Measurements from ENCODE around the gene PCCA.

The PCCA gene

DNA sequence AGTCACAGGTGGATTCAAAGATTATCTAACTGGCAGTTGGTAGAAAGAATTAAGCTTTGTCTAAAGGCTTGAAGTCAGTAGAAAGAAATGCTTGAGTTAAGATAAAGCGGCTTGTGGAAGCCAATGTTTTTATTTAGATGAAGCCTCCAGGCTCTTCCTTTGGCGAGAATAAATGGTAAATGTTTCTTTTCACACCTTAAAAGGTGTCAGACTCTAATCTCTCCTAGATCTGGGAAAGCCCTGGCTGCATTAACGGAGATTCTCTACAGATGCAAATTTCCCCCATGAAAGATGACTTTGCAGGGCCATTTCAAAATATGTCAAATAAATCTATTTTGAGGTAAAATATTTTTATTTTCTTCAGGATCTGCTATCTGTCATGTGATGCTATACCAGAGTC, 37.8 kb upstream of the PCCA start:
- H3K4me3 Mint-ChIP-seq: no peak overlapping the region

DNA sequence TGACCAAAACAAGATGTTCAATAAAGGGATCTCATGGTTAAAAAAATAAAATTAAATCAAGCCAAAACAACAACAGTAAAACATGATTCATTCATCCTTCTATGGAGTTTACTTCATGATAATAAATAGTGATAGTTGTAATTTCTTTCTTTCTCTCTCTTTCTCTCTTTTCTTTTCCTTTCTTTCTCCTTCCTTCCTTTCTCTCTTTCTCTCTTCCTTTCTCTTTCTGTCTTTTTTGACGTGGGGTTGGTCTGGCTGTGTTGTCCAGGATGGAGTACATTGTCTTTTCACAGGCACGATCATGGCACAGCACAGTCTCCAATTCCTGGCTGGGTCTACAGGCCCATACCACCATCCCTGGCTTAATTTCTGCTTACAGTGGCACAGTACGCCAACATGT, 29.1 kb upstream of the PCCA start:
- Mint-ChIP-seq H3K27ac (no peak overlapping the region), H3K4me1 (no peaks in the 10 kb centered on the region), H3K4me3 (no peak overlapping the region), H3K9me3 (peaks cover 57% of the 10 kb centered on the region), H3K36me3 (ENCODE audit: low read depth) (peaks cover 9% of the 10 kb centered on the region), H3K27me3 (ENCODE audit: low read depth, poor library complexity) (peaks cover 14% of the 10 kb centered on the region)
- TF ChIP-seq, protein P1, sequence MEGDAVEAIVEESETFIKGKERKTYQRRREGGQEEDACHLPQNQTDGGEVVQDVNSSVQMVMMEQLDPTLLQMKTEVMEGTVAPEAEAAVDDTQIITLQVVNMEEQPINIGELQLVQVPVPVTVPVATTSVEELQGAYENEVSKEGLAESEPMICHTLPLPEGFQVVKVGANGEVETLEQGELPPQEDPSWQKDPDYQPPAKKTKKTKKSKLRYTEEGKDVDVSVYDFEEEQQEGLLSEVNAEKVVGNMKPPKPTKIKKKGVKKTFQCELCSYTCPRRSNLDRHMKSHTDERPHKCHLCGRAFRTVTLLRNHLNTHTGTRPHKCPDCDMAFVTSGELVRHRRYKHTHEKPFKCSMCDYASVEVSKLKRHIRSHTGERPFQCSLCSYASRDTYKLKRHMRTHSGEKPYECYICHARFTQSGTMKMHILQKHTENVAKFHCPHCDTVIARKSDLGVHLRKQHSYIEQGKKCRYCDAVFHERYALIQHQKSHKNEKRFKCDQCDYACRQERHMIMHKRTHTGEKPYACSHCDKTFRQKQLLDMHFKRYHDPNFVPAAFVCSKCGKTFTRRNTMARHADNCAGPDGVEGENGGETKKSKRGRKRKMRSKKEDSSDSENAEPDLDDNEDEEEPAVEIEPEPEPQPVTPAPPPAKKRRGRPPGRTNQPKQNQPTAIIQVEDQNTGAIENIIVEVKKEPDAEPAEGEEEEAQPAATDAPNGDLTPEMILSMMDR (IDR thresholded peaks at IDR 0.05): no peak
- DNase-seq: no peak

More for the DNA sequence above, 37.8 kb upstream of the PCCA start:
- TF ChIP-seq, protein P1 (IDR thresholded peaks at IDR 0.05): no peak
- Mint-ChIP-seq H3K36me3 (ENCODE audit: low read depth) (no peaks in the 10 kb centered on the region), H3K4me1 (peaks cover 5% of the 10 kb centered on the region), H3K9me3 (peaks cover 3% of the 10 kb centered on the region), H3K27ac (no peak overlapping the region), H3K27me3 (ENCODE audit: low read depth, poor library complexity) (peaks cover 2% of the 10 kb centered on the region)
- DNase-seq: no peak

DNA sequence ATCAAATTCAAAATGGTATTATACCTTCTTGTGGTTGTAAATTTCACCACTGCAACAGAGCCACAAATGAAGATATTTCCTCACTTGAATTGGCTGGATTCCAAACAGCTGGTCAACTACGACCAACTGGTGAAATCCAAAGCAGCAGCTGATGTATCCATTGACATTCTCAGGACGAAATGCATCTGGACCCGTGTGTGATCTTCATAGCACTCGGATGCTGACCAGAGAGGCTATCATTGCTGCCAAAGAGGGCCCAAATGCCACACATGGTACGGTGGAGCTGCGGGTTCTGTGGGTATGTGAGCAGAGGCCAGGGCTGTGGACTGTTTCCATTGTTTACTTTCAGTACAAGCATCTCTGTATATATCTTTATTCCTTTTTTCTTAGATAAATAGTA, 25.6 kb upstream of the PCCA start:
- Mint-ChIP-seq H3K27ac (no peak overlapping the region), H3K9me3 (peaks cover 46% of the 10 kb centered on the region), H3K4me1 (no peaks in the 10 kb centered on the region), H3K27me3 (ENCODE audit: low read depth, poor library complexity) (peaks cover 14% of the 10 kb centered on the region), H3K36me3 (ENCODE audit: low read depth) (peaks cover 6% of the 10 kb centered on the region), H3K4me3 (no peak overlapping the region)
- DNase-seq: no peak
- TF ChIP-seq, protein P1 (IDR thresholded peaks at IDR 0.05): no peak

- DNase-seq: no peak
- Mint-ChIP-seq H3K4me1 (no peaks in the 10 kb centered on the region), H3K4me3 (no peak overlapping the region), H3K27ac (no peak overlapping the region), H3K27me3 (ENCODE audit: low read depth, poor library complexity) (peaks cover 10% of the 10 kb centered on the region), H3K9me3 (peaks cover 40% of the 10 kb centered on the region), H3K36me3 (ENCODE audit: low read depth) (peaks cover under 1% of the 10 kb centered on the region)
- TF ChIP-seq, protein P1 (IDR thresholded peaks at IDR 0.05): no peak
Measured at GRCh38 chr13:100063906-100064305, 25.0 kb upstream of the PCCA start.

GRCh38 chr13:100068133-100068931, 20.6 kb upstream of the PCCA start:
- Mint-ChIP-seq H3K9me3 (peaks cover 4% of the 10 kb centered on the region), H3K27ac (no peak overlapping the region), H3K4me3 (no peak overlapping the region), H3K36me3 (ENCODE audit: low read depth) (no peaks in the 10 kb centered on the region), H3K27me3 (ENCODE audit: low read depth, poor library complexity) (peaks cover 16% of the 10 kb centered on the region), H3K4me1 (no peaks in the 10 kb centered on the region)
- no peak for DNase-seq
- TF ChIP-seq, protein P1 (IDR thresholded peaks at IDR 0.05): no peak

- no peaks in the 10 kb centered on the region for H3K36me3 Mint-ChIP-seq (ENCODE audit: low read depth)
- no peaks in the 10 kb centered on the region for H3K4me1 Mint-ChIP-seq
- H3K4me3 Mint-ChIP-seq: no peak overlapping the region
- H3K9me3 Mint-ChIP-seq: peaks cover 2% of the 10 kb centered on the region
- peaks cover 16% of the 10 kb centered on the region for H3K27me3 Mint-ChIP-seq (ENCODE audit: low read depth, poor library complexity)
- TF ChIP-seq, protein P1 (IDR thresholded peaks at IDR 0.05): no peak
- DNase-seq: no peak
- no peak overlapping the region for H3K27ac Mint-ChIP-seq
Measured at GRCh38 chr13:100069278-100069677, 19.6 kb upstream of the PCCA start.
